HCT116 (cell line): ENCODE data around the gene HOXA1. TPM values are rescaled to one million over a fixed set of nuclear protein-coding genes. Genes with fewer than 3 reads are reported as not detected.
A peak's percentile ranks its signal among the peaks of the same experiment; 100 is the strongest.

Experiments
- ATAC-seq: fragments of 200-7000 bp; cut with Tn5 transposase; 2 replicates; pipeline ENCODE4 v1.9.1; 2020; ENCODE audit warnings: mild to moderate bottlenecking, moderate library complexity
- BruUV-seq: library from RNA; stranded (reverse); fragments of 400-500 nt; replicated peaks from 2 replicates; lab custom pipeline; 2021; lab: Mats Ljungman, UMichigan
- CTCF ChIA-PET: fragments of 300-600 bp; sonication (Branson Sonifier 250); formaldehyde crosslinking; loops from one replicate; lab custom pipeline; 2021; ENCODE audit warnings: antibody characterized with exemption; lab: Charles Lee
- POLR2A ChIA-PET: fragments of 300-600, 350-600 bp; sonication (Branson Sonifier 250); formaldehyde crosslinking; loops from one replicate; lab custom pipeline; 2021; ENCODE audit warnings: antibody characterized with exemption; lab: Charles Lee
- RAD21 ChIA-PET, 2 experiments: fragments of 300-600 bp; sonication (Branson Sonifier 250); formaldehyde crosslinking; loops; one replicate each; lab custom pipeline; 2023; ENCODE audit warnings: low total read pairs in 2 of 2; ENCODE audit not compliant: uncharacterized antibody in 2 of 2, unreplicated experiment in 2 of 2, low non-redundant PET in 1 of 2; lab: Charles Lee
- DNase-seq: peaks from one replicate; pipeline ENCODE4 v3.0.0-alpha.2; 2010; ENCODE audit warnings: low read depth, low spot score
- H2AFZ ChIP-seq: fragments of 200-600 bp; shearing (Covaris generic), sonication (generic); 2 replicates; pipeline ENCODE4 v1.6.1; 2017; ENCODE audit warnings: low read depth, mixed run types, mixed read lengths, antibody characterized with exemption, low read length; ENCODE audit not compliant: poor library complexity, severe bottlenecking
- H3K27ac ChIP-seq: 2 replicates; pipeline ENCODE4 v1.5.1; 2012; ENCODE audit warnings: low read depth, low read length
- H3K27me3 ChIP-seq: fragments of 200-600 bp; sonication (generic); 2 replicates; pipeline ENCODE4 v1.6.1; 2016; ENCODE audit warnings: mixed run types, low read length, mixed read lengths; ENCODE audit not compliant: insufficient read depth
- H3K36me3 ChIP-seq, 2 experiments: fragments of 200-500 bp in 1 of 2; fragments of 200-600 bp in 1 of 2; sonication (Bioruptor generic) in 1 of 2; sonication (generic) in 1 of 2; 2 replicates each; pipeline versions ENCODE4 v1.5.1 to v1.6.1; 2014 to 2016; ENCODE audit warnings: low read length in 2 of 2, inconsistent platforms in 1 of 2, mixed read lengths in 1 of 2, mixed run types in 1 of 2; ENCODE audit not compliant: insufficient read depth in 2 of 2, control insufficient read depth in 1 of 2
- H3K4me1 ChIP-seq, 2 experiments: fragments of 200-600 bp in 1 of 2; sonication (generic) in 1 of 2; 2 replicates each; pipeline versions ENCODE4 v1.5.1 to v1.6.1; 2012 to 2017; ENCODE audit warnings: low read length in 2 of 2, inconsistent platforms in 1 of 2, mild to moderate bottlenecking in 1 of 2, mixed read lengths in 1 of 2, mixed run types in 1 of 2, moderate library complexity in 1 of 2; ENCODE audit not compliant: insufficient read depth in 2 of 2, control insufficient read depth in 1 of 2
- H3K4me2 ChIP-seq: fragments of 200-600 bp; sonication (generic); 2 replicates; pipeline ENCODE4 v1.6.1; 2017; ENCODE audit warnings: mixed run types, low read length, mixed read lengths
- H3K4me3 ChIP-seq, 2 experiments: fragments of 200-600 bp in 1 of 2; sonication (generic) in 1 of 2; replicated peaks in 1 of 2; 2 replicates each; pipeline ENCODE4 v1.5.1; 2011 to 2016; ENCODE audit warnings: low read length in 2 of 2, control low read depth in 1 of 2, low read depth in 1 of 2, mild to moderate bottlenecking in 1 of 2, mixed read lengths in 1 of 2, mixed run types in 1 of 2
- H3K79me2 ChIP-seq: fragments of 200-600 bp; sonication (generic); 2 replicates; pipeline ENCODE4 v1.6.1; 2017; ENCODE audit warnings: mild to moderate bottlenecking, mixed run types, low read length, moderate library complexity, mixed read lengths; ENCODE audit not compliant: insufficient read depth
- H3K9ac ChIP-seq: fragments of 200-600 bp; sonication (generic); 2 replicates; pipeline ENCODE4 v1.6.1; 2016; ENCODE audit warnings: low read length, mixed read lengths
- H3K9me2 ChIP-seq: fragments of 200-600 bp; sonication (generic), shearing (Covaris generic); 2 replicates; pipeline ENCODE4 v1.6.1; 2017; ENCODE audit warnings: mixed run types, mild to moderate bottlenecking, moderate library complexity; ENCODE audit not compliant: insufficient read depth
- H3K9me3 ChIP-seq, 2 experiments: fragments of 200-500 bp in 1 of 2; fragments of 200-600 bp in 1 of 2; sonication (Bioruptor generic) in 1 of 2; sonication (generic) in 1 of 2; 2 replicates each; pipeline ENCODE4 v1.6.1; 2014 to 2017; ENCODE audit warnings: low read length in 2 of 2, mixed read lengths in 2 of 2, inconsistent platforms in 1 of 2, low read depth in 1 of 2, mild to moderate bottlenecking in 1 of 2, mixed run types in 1 of 2, moderate library complexity in 1 of 2; ENCODE audit not compliant: control insufficient read depth in 1 of 2, insufficient read depth in 1 of 2
- H4K20me1 ChIP-seq: fragments of 200-600 bp; sonication (generic), shearing (Covaris generic); 2 replicates; pipeline ENCODE4 v1.6.1; 2017; ENCODE audit warnings: mixed run types, mild to moderate bottlenecking, moderate library complexity; ENCODE audit not compliant: insufficient read depth
- ATF3 ChIP-seq: IDR thresholded peaks from 2 replicates; pipeline ENCODE4 v1.6.1; 2012
- CBX3 ChIP-seq: IDR thresholded peaks from 2 replicates; pipeline ENCODE4 v1.6.1; 2012; ENCODE audit warnings: low read depth
- CEBPB ChIP-seq: IDR thresholded peaks from 2 replicates; pipeline ENCODE4 v1.6.1; 2012; ENCODE audit warnings: low read depth
- EZH2 ChIP-seq: fragments of 200-600 bp; sonication (generic); IDR thresholded peaks from 2 replicates; pipeline ENCODE4 v1.6.1; 2017; ENCODE audit warnings: antibody characterized with exemption, mixed run types
- FOSL1 ChIP-seq: IDR thresholded peaks from 2 replicates; pipeline ENCODE4 v1.6.1; 2012; ENCODE audit warnings: low read depth
- JUND ChIP-seq: IDR thresholded peaks from 2 replicates; pipeline ENCODE4 v1.6.1; 2012
- POLR2A ChIP-seq: IDR thresholded peaks from 2 replicates; pipeline ENCODE4 v1.7.0; 2011; ENCODE audit warnings: borderline replicate concordance; ENCODE audit not compliant: insufficient read depth, insufficient read length; ENCODE audit errors: extremely low read depth
- POLR2AphosphoS5 ChIP-seq: IDR thresholded peaks from 2 replicates; pipeline ENCODE4 v1.6.1; 2011; ENCODE audit warnings: mild to moderate bottlenecking, low read depth, low read length, moderate library complexity
- RAD21 ChIP-seq: IDR thresholded peaks from 2 replicates; pipeline ENCODE4 v1.6.1; 2012; ENCODE audit warnings: low read depth, mild to moderate bottlenecking
- REST ChIP-seq: IDR thresholded peaks from 2 replicates; pipeline ENCODE4 v1.6.1; 2012; ENCODE audit warnings: low read depth
- SIN3A ChIP-seq: IDR thresholded peaks from 2 replicates; pipeline ENCODE4 v1.6.1; 2012; ENCODE audit warnings: low read depth
- SP1 ChIP-seq: IDR thresholded peaks from 2 replicates; pipeline ENCODE4 v1.6.1; 2012; ENCODE audit warnings: low read depth
- YY1 ChIP-seq: IDR thresholded peaks from 2 replicates; pipeline ENCODE4 v1.6.1; 2011; ENCODE audit warnings: low read length, low read depth, moderate library complexity, mild to moderate bottlenecking; ENCODE audit not compliant: insufficient replicate concordance; ENCODE audit errors: extremely low read depth
- ZFX ChIP-seq: fragments of 450-650 bp; IDR thresholded peaks from 2 replicates; pipeline ENCODE4 v1.6.1; 2017
- ZNF274 ChIP-seq: fragments of 200-500 bp; sonication (Bioruptor generic); IDR thresholded peaks from 2 replicates; pipeline ENCODE4 v1.6.1; 2014; ENCODE audit warnings: mild to moderate bottlenecking, low read depth, low read length, inconsistent platforms
- intact Hi-C: fragments of 100-400 bp; cut with micrococcal nuclease; formaldehyde crosslinking; loops from 2 replicates; pipeline ENCODE4 v1.10.0; 2022
- total RNA-seq: library from RNA; stranded (reverse); gene quantifications from one replicate; pipeline ENCODE4 v1.2.1, GENCODE V29; 2021; ENCODE audit not compliant: unreplicated experiment

The HOXA1 gene
- total RNA-seq, 1 experiment from 2014 or later = 2.8 TPM

GRCh38 chr7:27133409-27134231 is 37.8 kb upstream of the HOXA1 start:
- CTCF ChIA-PET = no interaction called here
- RAD21 ChIA-PET = no interaction called here
- H3K27ac ChIP-seq = no peak overlapping the region
- peak overlapping the region; percentile 83 for H3K4me2 ChIP-seq
- H3K4me3 ChIP-seq = peak overlapping the region in 1 of 2 experiments; percentile 22; a peak in 1 of 4 replicates
- BruUV-seq = no TSS peak
- no peaks in the 10 kb centered on the region for H4K20me1 ChIP-seq
- intact Hi-C loops = no loop called here
- POLR2A ChIA-PET = no interaction called here
- H3K9ac ChIP-seq = peak overlapping the region; percentile 55; the same call in 1 of the 2 replicates
- ATAC-seq = no peak
- no peak overlapping the region for H2AFZ ChIP-seq
- no peak for TF ChIP-seq SP1
- TF ChIP-seq RAD21 = peak; percentile 16; the same call in 1 of the 2 replicates
- TF ChIP-seq CBX3 = no peak
- no peak for TF ChIP-seq FOSL1
- TF ChIP-seq JUND = no peak
- TF ChIP-seq ZFX = no peak
- TF ChIP-seq POLR2AphosphoS5 = no peak
- TF ChIP-seq ZNF274 = no peak
- TF ChIP-seq, all 23 proteins: peak for 1
- DNase-seq = no peak
- no peaks in the 10 kb centered on the region for H3K9me3 ChIP-seq
- no peaks in the 10 kb centered on the region for H3K79me2 ChIP-seq
- H3K36me3 ChIP-seq = no peaks in the 10 kb centered on the region
- H3K4me1 ChIP-seq = peaks cover 41 to 86% of the 10 kb centered on the region in 2 experiments
- no peaks in the 10 kb centered on the region for H3K9me2 ChIP-seq
- 0 out of 2 replicates have a peak, but pooled peaks cover under 1% of the 10 kb centered on the region for H3K27me3 ChIP-seq

- Histone ChIP-seq H3K79me2 (no peaks in the 10 kb centered on the region), H3K27ac (no peak overlapping the region), H4K20me1 (no peaks in the 10 kb centered on the region), H3K36me3 (no peaks in the 10 kb centered on the region), H3K4me1 (peaks cover 41 to 87% of the 10 kb centered on the region in 2 experiments), H3K9me2 (no peaks in the 10 kb centered on the region), H2AFZ (no peak overlapping the region), H3K27me3 (peaks cover 7% of the 10 kb centered on the region), H3K9me3 (no peaks in the 10 kb centered on the region), H3K4me3 (no peak overlapping the region), H3K4me2 (peak overlapping the region; percentile 83; the same call in 1 of the 2 replicates), H3K9ac (no peak overlapping the region)
- no peak for ATAC-seq
- POLR2A ChIA-PET = no interaction called here
- no TSS peak for BruUV-seq
- intact Hi-C loops = no loop called here
- CTCF ChIA-PET = no interaction called here
- no peak for DNase-seq
- TF ChIP-seq EZH2 (no peak), POLR2A (no peak), SIN3A (no peak), ZNF274 (no peak), ATF3 (no peak), REST (no peak), RAD21 (no peak), CBX3 (no peak), CEBPB (no peak), ZFX (no peak), YY1 (no peak)
- RAD21 ChIA-PET = no interaction called here
Observed at GRCh38 chr7:27132978-27133377, 37.2 kb upstream of the HOXA1 start.
